Subcutaneous adipose tissue (tissue), 4 donors: ENCODE results near the gene SAG. TPM values are rescaled to one million over a fixed set of nuclear protein-coding genes. Genes with fewer than 3 reads are reported as not detected.

Experiments
- CTCF ChIP-seq: fragments of 450-650 bp; IDR thresholded peaks from one replicate; pipeline ENCODE4 v1.5.1; 2016; ENCODE audit warnings: low read depth, mild to moderate bottlenecking, control low read depth, antibody characterized with exemption, moderate library complexity
- total RNA-seq, 4 donors: library from RNA; depleted of rRNA; stranded (reverse); fragments of >200 nt; gene quantifications; one replicate each; pipeline ENCODE4 v1.1.0, GENCODE V29; 2016

The SAG gene
- total RNA-seq, 4 donors from 2014 or later = not detected

GRCh38 chr2:233319256-233319655, 11.6 kb downstream of the SAG start:
- TF ChIP-seq CTCF = no peak

- no peak for TF ChIP-seq CTCF
Measured at GRCh38 chr2:233320470-233320869, 12.9 kb downstream of the SAG start.

- TF ChIP-seq CTCF = no peak
Measured at GRCh38 chr2:233321166-233321565, 13.6 kb downstream of the SAG start.

GRCh38 chr2:233323851-233324250, 16.2 kb downstream of the SAG start:
- no peak for TF ChIP-seq CTCF

- no peak for TF ChIP-seq CTCF
Measured at GRCh38 chr2:233325256-233325655, 17.6 kb downstream of the SAG start.

GRCh38 chr2:233325814-233326213, 18.2 kb downstream of the SAG start:
- TF ChIP-seq CTCF = no peak

GRCh38 chr2:233326500-233326899, 18.9 kb downstream of the SAG start:
- no peak for TF ChIP-seq CTCF
